Kidney capillary endothelial cell (primary cell): ENCODE results near the gene POC1A.

Experiments used
- DNase-seq: peaks from one replicate; pipeline ENCODE4 v3.0.0-alpha.2; 2018; ENCODE audit warnings: low spot score

The POC1A gene

GRCh38 chr3:52154135-52155094, at the start of gene POC1A:
Gene POC1A (minus strand): TSS chr3:52154423. CDS start chr3:52154372, 51 bp downstream.
- DNase-seq = peak; percentile 96

- no peak for DNase-seq
Observed at GRCh38 chr3:52203701-52204100, 49.5 kb upstream of the POC1A start.

GRCh38 chr3:52202384-52203077, 48.3 kb upstream of the POC1A start:
- DNase-seq = no peak

GRCh38 chr3:52200981-52201679, 46.9 kb upstream of the POC1A start:
- DNase-seq = no peak

- no peak for DNase-seq
Observed at GRCh38 chr3:52198643-52199608, 44.7 kb upstream of the POC1A start.

GRCh38 chr3:52197842-52198625, 43.8 kb upstream of the POC1A start, which contains the start of gene ALAS1:
Gene ALAS1 (plus strand): TSS chr3:52198160. CDS start chr3:52199242, 1,082 bp downstream.
- peak; percentile 85 for DNase-seq

GRCh38 chr3:52197499-52197841, 43.2 kb upstream of the POC1A start:
- DNase-seq = no peak

- DNase-seq = no peak
Observed at GRCh38 chr3:52196977-52197376, 42.8 kb upstream of the POC1A start.

- no peak for DNase-seq
Observed at GRCh38 chr3:52195823-52196331, 41.7 kb upstream of the POC1A start.

GRCh38 chr3:52195291-52195597, 41.0 kb upstream of the POC1A start:
- DNase-seq = no peak

- DNase-seq = no peak
Observed at GRCh38 chr3:52194485-52195290, 40.5 kb upstream of the POC1A start.

GRCh38 chr3:52193065-52193464, 38.8 kb upstream of the POC1A start:
- DNase-seq = no peak

GRCh38 chr3:52191663-52192062, 37.4 kb upstream of the POC1A start:
- DNase-seq = no peak

- DNase-seq = no peak
Observed at GRCh38 chr3:52190294-52191074, 36.3 kb upstream of the POC1A start.

GRCh38 chr3:52188556-52188955, 34.3 kb upstream of the POC1A start:
- no peak for DNase-seq

- no peak for DNase-seq
Observed at GRCh38 chr3:52186729-52187128, 32.5 kb upstream of the POC1A start.

- no peak for DNase-seq
Observed at GRCh38 chr3:52185837-52186236, 31.6 kb upstream of the POC1A start.

- DNase-seq = no peak
Observed at GRCh38 chr3:52185311-52185710, 31.1 kb upstream of the POC1A start.

GRCh38 chr3:52184690-52185089, 30.5 kb upstream of the POC1A start:
- DNase-seq = no peak
